Right lobe of liver (tissue), 6 donors: ENCODE measurements around the gene RPL22. TPM values are rescaled to one million over a fixed set of nuclear protein-coding genes. Genes with fewer than 3 reads are reported as not detected.

Source experiments
- ATAC-seq, 4 donors: fragments of 200-7000 bp; cut with Tn5 transposase; one replicate each; pipeline ENCODE4 v1.9.1; 2020; ENCODE audit warnings: mild to moderate bottlenecking in 4 of 4, moderate library complexity in 4 of 4
- DNase-seq, 3 donors: peaks; one replicate each; pipeline ENCODE4 v3.0.0-alpha.2; 2020
- H3K27ac ChIP-seq, 3 donors: fragments of 200-600 bp; one replicate each; pipeline ENCODE4 v1.8.0; 2022
- H3K27me3 ChIP-seq, 2 donors: fragments of 200-600 bp; one replicate each; pipeline ENCODE4 v1.8.0; 2022
- H3K36me3 ChIP-seq, 4 donors: fragments of 200-600 bp; sonication (generic) in 1 of 4; one replicate each; pipeline versions ENCODE4 v1.5.1 to v1.8.0; 2017 to 2022; ENCODE audit warnings: control low read depth in 1 of 4
- H3K4me1 ChIP-seq, 4 donors: fragments of 200-600 bp; sonication (generic) in 1 of 4; one replicate each; pipeline versions ENCODE4 v1.5.1 to v1.8.0; 2017 to 2022; ENCODE audit warnings: control low read depth in 1 of 4
- H3K4me3 ChIP-seq, 3 donors: fragments of 200-600 bp; one replicate each; pipeline ENCODE4 v1.8.0; 2022
- H3K9me3 ChIP-seq, 4 donors: fragments of 200-600 bp; sonication (generic) in 1 of 4; one replicate each; pipeline versions ENCODE4 v1.5.1 to v1.8.0; 2017 to 2022; ENCODE audit warnings: control low read depth in 1 of 4
- CTCF ChIP-seq, 4 donors: fragments of 200-600 bp in 3 of 4; fragments of 450-650 bp in 1 of 4; IDR thresholded peaks; one replicate each; pipeline versions ENCODE4 v1.5.1 to v1.8.0; 2016 to 2022; ENCODE audit warnings: antibody characterized with exemption in 4 of 4, mild to moderate bottlenecking in 2 of 4
- POLR2A ChIP-seq: fragments of 450-650 bp; IDR thresholded peaks from one replicate; pipeline ENCODE4 v1.6.1; 2017; ENCODE audit warnings: antibody characterized with exemption, mild to moderate bottlenecking
- WGBS: methylation state at CpG from one replicate; pipeline ENCODE4 v1.1.6; 2018; ENCODE audit warnings: low coverage, low lambda C conversion rate; ENCODE audit not compliant: insufficient coverage; ENCODE audit errors: missing lambda C conversion rate; 5-methylcytosine and 5-hydroxymethylcytosine counted together
- intact Hi-C, 2 donors: fragments of 100-400 bp; cut with DNase I; formaldehyde crosslinking; loops; one replicate each; pipeline versions ENCODE4 v1.11.2 to v1.14.1; 2022
- total RNA-seq, 6 experiments: library from RNA; depleted of rRNA in 2 of 6; stranded (reverse); fragments of >200 nt in 2 of 6; fragmentation: NEBNext Ultra II Directional in 3 of 6; extraction: Animal tissue kit (Norgen Biotek cat#: 25700) in 3 of 6; gene quantifications; one replicate each; pipeline versions ENCODE4 v1.1.0 to v1.2.4, GENCODE V29; 2016 to 2023
- donor health status: DM: no; HTN: yes; CAD: no.
- donor health status: DM: no; HTN: no; CAD: no.
- donor health status: DM: no; HTN: no; CAD: no.
- donor health status: DM: no; HTN: yes; CAD: no.
- donor health status: DM: no; HTN: yes; CAD: no.

Gene RPL22
- total RNA-seq, 6 experiments from 2014 or later, result 45.4 to 156 (median 134) TPM

- H3K4me3 ChIP-seq, result no peak overlapping the region
- intact Hi-C loops, result no loop called here
- H3K27me3 ChIP-seq, result no peaks in the 10 kb centered on the region
- 90% methylated on average over 8 of the region's 16 CpGs for WGBS
- H3K27ac ChIP-seq, result no peak overlapping the region
- H3K4me1 ChIP-seq, result no peaks in the 10 kb centered on the region
- ATAC-seq, result no peak
- TF ChIP-seq CTCF (IDR thresholded peaks at IDR 0.05), result no peak
- no peaks in the 10 kb centered on the region for H3K9me3 ChIP-seq
- H3K36me3 ChIP-seq, result peaks cover 0 to 3% (median 0%) of the 10 kb centered on the region in 4 donors
- no peak for DNase-seq
These were observed 19.2 kb upstream of the RPL22 start for GRCh38 chr1:6218375-6219164.

GRCh38 chr1:6212193-6212959 lies 13.0 kb upstream of the RPL22 start:
- 76% methylated on average over 14 of the region's 20 CpGs for WGBS
- no peaks in the 10 kb centered on the region for H3K27me3 ChIP-seq
- TF ChIP-seq POLR2A (no peak), CTCF (IDR thresholded peaks at IDR 0.05) (no peak)
- no peaks in the 10 kb centered on the region for H3K9me3 ChIP-seq
- H3K4me1 ChIP-seq, result no peaks in the 10 kb centered on the region
- ATAC-seq (no peak), DNase-seq (no peak)
- intact Hi-C loops, result no loop called here
- no peak overlapping the region for H3K27ac ChIP-seq
- no peak overlapping the region for H3K4me3 ChIP-seq
- no peaks in the 10 kb centered on the region for H3K36me3 ChIP-seq

GRCh38 chr1:6211731-6212130 lies 12.3 kb upstream of the RPL22 start:
- TF ChIP-seq CTCF (IDR thresholded peaks at IDR 0.05), result no peak
- no peak for TF ChIP-seq POLR2A
- 100% methylated on average over 2 of the region's 16 CpGs for WGBS
- intact Hi-C loops, result no loop called here
- no peak overlapping the region for H3K4me3 ChIP-seq
- no peaks in the 10 kb centered on the region for H3K27me3 ChIP-seq
- H3K36me3 ChIP-seq, result no peaks in the 10 kb centered on the region
- ATAC-seq (no peak), DNase-seq (no peak)
- no peak overlapping the region for H3K27ac ChIP-seq
- H3K4me1 ChIP-seq, result no peaks in the 10 kb centered on the region
- H3K9me3 ChIP-seq, result no peaks in the 10 kb centered on the region

- H3K27me3 ChIP-seq, result no peaks in the 10 kb centered on the region
- intact Hi-C loops, result no loop called here
- H3K27ac ChIP-seq, result no peak overlapping the region
- no peak overlapping the region for H3K4me3 ChIP-seq
- ATAC-seq, result no peak
- no peak for TF ChIP-seq POLR2A
- TF ChIP-seq CTCF (IDR thresholded peaks at IDR 0.05), result no peak
- H3K9me3 ChIP-seq, result no peaks in the 10 kb centered on the region
- H3K4me1 ChIP-seq, result no peaks in the 10 kb centered on the region
- DNase-seq, result no peak
- whole genome bisulfite sequencing, result 100% methylated on average over 3 of the region's 29 CpGs
- no peaks in the 10 kb centered on the region for H3K36me3 ChIP-seq
These were observed 11.4 kb upstream of the RPL22 start for GRCh38 chr1:6210591-6211355.
